GM10847 (cell line): Measurements from ENCODE around the gene C19orf38.

Experiments
- POLR2A ChIP-seq: IDR thresholded peaks from 2 replicates; pipeline ENCODE4 v1.6.1; 2011; ENCODE audit not compliant: insufficient read length; ENCODE audit errors: extremely low read depth

Gene C19orf38

DNA sequence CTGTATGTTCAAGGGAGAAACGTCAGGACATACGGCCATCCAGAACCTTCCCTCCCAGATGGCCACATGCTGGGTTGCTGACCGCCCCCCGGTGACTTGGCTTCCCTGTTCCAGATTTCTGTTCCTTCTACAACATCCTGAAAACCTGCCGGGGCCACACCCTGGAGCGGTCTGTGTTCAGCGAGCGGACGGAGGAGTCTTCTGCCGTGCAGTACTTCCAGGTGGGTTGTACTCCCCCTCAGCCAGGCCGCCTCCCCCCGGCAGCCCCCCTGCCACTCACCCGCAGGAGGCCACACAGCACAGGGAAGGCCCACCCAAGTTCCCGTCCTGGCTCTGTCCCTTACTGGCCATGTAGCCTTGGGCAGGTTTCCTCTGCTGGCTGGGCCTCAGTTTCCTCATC lies 59.7 kb downstream of the C19orf38 start:
- TF ChIP-seq POLR2A, result no peak

DNA sequence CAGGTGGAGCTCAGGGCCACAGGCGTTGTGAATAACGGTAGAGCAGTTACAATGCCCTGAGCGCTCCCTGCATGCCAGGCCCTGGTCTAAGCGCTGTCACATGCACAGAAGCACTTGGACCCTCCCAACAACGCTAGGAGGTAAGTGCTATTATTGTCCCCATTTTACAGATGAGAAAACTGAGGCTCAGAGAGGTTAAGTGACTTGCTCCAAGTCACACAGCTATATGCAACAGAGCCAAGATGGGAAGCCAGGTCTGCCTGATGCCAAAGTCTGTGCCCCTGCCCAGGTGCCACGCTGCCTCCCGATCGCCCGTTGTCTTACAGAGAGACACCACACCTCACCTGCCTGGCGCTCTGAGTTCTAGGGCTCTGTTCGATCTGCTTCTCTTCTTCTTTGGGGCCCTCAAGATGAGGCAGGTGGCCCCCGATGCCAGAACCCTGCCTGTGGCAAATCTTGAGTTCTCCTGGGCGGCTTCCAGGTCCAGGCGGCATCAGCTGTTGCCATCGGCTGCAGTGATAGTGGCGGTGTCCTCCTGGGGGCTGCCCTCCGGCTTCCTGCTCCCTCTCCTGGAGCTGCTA lies 60.3 kb downstream of the C19orf38 start:
- no peak for TF ChIP-seq POLR2A

DNA sequence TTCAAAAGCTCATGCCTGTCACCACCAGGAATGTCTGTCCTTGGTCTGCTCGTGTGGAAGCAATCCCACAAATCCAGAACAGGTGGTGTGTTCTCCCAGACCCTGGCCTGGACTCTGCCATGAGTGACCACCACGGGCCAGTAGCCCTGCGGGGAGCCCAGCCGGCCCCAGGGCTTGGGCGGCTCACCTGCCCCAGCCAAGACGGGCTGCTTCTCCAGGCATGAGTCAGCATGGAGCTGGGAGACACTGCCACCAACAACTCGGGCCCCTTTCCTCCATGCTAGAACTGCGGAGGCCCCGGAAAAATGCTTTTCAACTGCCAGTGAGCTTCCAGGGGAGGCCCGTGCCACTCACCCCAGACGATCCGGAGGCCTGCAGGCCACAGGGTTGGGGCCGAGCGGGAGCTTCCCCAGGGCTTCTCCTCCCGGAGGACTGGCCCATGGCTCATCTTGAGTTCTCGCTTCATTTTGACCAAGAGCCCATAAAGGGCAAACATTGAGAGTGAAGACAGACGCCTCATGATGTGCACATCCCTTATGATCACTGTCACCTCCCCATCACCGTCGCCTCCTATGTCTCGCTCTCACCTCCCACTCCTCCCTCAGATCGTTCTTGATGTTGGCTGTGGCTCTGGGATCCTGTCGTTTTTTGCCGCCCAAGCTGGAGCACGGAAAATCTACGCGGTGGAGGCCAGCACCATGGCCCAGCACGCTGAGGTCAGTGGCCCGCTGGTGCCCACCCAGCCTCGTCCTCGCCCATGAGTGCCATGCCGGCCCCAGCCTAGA lies 63.6 kb downstream of the C19orf38 start:
- TF ChIP-seq POLR2A, result no peak

DNA sequence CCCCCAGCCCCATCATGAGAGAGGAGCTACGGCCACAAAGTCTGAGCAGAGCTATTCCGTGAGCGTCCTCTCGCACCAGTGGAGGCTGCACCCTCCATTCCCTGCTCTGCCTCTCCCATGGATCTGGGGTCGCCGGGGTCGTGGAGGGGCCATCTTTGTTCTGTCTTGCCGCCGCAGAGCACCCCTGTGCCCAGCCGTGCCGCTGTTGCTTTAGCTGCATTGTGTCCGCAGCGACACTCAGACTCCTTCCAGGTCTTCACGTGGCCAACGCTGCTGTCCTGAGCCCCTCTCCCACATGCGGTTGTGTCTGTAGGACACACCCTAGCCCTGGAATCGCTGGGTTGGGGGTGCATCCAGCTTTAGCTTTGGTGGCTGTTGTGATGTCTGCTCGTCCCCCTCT lies 64.4 kb downstream of the C19orf38 start:
- TF ChIP-seq POLR2A, result no peak

DNA sequence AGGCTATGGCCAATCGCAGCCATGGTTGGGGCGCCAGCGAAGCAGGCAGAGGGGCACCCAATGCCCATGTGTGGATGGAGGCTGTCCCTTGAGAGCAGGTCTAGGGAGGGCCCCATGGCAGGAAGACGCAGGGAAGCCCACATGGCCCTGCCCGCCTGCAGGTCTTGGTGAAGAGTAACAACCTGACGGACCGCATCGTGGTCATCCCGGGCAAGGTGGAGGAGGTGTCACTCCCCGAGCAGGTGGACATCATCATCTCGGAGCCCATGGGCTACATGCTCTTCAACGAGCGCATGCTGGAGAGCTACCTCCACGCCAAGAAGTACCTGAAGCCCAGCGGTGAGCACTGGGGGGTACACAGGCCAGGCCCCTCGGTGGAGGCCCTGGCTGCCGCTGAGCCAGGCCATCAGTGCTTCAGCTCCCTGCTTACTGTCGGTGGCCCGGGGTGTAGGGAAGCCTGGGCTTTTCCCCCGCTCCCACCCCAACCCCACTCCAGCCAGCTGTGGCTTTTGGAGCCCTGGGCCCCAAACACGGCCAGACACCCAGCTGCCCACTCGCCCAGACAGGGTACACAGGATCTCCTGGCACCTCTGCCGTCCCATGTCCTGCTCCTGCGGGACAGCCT lies 65.6 kb downstream of the C19orf38 start:
- no peak for TF ChIP-seq POLR2A

DNA sequence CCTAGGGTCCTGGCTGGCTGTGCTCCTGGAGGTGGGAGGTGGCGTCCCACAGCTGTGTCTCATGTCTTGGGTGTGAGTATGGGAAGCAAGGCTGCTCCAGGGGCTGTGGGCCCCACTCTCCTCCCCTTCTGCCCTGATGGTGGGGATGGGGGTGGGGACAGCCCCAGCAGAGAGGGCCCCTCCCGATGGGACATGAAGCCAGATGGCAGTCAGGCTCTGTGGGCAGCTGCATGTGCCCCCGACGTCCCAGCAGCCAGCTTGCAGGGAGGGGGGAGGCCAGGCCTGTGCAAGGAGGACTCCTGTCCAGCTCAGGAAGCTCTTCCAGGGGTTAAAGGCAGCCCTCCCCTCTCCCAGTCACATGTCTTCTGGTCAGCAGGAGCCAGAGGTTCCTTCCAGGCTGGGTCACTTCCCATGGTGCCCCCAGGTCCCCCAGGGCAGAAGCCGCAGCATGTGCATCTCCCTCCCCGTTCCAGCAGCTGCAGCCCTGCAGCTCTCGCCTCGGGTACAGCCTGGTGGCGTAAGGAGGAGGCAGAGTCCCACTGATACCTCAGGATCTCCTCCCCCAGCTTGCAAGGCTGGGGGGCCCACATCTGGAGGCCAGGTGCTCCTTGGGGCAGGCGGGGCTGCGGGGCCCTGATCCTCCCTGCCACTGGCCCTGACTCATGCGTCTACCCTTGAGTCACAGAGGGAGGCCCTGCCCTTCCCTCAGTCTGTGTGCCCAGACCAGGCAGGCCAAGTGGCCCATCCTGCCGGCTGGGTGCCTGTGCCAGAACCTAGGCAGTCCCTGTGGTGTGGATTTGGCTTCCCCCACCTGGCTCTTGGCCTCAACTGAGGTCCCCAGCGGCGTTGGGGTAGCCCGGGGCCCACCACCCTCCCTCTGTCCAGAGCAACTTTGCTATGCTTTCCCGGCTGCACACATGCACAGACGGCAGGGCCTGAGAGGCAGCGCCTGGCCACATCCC lies 67.2 kb downstream of the C19orf38 start:
- no peak for TF ChIP-seq POLR2A

DNA sequence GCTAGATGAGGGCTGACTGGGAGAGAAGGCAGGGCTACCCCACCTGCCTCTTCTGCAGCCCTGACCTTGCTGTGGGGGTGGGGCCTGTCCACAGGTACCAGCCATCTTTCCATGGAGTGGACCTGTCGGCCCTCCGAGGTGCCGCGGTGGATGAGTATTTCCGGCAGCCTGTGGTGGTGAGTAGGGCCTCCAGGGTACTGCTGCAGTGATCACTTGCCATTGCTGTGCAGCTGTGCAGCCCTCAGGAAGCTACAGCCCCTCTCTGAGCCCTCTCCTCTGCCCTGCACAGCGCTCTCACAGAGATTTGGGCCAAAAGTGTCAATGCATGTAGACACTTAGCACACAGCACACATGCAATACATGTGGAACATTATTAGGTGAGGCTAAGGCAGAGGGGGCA lies 68.4 kb downstream of the C19orf38 start:
- no peak for TF ChIP-seq POLR2A

DNA sequence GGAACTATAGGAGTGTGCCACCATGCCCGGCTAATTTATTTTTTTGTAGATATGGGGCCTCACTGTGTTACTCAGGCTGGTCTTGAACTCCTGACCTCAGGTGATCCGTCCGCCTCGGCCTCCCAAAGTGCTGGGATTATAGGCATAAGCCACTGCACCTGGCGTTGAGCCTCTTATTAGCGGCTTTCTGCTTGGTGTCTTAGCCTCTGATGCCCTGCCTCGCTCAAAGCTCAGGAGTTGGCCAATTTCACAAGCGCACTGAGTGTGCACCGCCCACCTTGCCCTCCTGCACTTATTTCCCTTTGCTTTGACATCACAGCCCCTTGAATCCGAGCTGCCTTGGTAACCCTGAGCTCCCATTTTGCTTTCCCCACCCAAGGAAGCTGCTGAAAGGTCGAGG lies 70.1 kb downstream of the C19orf38 start:
- no peak for TF ChIP-seq POLR2A
